NCI-H1105 treated with DMSO at 0.1 percent for 48 hours (cell line): Measurements from ENCODE around the gene ARPC5L.
A peak's percentile ranks its signal among the peaks of the same experiment; 100 is the strongest.
"Not testable (repeated sequence)": the region's sequence is repeated elsewhere in the genome, so short reads cannot be mapped to it uniquely, and the experiment has no call there.

Source experiments
- DNase-seq: peaks from one replicate; lab custom pipeline; 2025; lab: John Stamatoyannopoulos, UW

The ARPC5L gene

GRCh38 chr9:124841075-124841821 lies 20.7 kb upstream of the ARPC5L start:
- no peak for DNase-seq

DNA sequence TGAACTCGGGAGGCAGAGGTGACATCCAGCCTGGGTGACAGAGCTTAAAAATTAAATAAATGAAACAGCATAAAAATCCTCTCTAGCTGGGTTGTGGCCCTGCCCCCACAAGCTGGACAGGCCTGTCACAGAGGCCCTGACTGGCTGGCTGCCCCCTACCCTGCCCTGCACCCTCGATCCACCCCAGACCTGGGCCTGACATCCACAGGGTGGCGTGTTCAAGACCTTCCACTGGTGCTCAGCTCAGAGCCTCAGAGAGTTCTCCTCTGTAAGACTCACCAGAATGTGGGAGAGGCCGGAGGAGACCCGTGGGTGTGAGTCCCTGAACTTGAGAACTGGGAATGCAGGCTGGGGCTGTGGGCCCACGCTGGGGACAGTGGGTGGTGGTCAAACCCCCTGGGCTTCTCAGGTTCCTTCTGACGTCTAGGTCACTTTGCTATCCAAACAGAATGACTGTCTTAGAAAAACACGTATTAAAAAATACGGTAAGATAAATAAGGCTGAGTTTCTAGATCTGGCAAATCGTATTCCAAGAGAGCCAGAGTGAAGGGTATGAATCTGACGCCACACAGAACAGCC lies 18.4 kb upstream of the ARPC5L start:
- DNase-seq, result no peak

DNA sequence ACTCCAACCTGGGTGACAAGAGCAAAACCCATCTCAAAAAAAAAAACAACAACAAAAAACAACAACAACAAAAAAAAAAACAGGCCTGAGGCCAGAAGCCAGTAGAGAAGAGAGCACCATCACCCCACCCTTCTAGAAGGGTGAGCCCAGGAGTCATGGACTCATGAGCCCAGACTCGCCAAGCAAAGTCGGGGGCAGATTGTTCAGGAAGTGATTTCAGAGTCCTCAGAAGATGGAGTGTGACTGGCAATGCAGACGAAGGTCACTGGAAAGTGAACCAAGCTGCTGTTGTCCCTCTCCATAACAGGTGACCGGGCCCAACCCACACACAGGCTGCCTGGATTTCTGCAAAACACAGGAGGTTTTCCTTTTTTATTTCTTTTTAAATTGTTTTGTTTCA lies 17.6 kb upstream of the ARPC5L start:
- DNase-seq, result no peak

DNA sequence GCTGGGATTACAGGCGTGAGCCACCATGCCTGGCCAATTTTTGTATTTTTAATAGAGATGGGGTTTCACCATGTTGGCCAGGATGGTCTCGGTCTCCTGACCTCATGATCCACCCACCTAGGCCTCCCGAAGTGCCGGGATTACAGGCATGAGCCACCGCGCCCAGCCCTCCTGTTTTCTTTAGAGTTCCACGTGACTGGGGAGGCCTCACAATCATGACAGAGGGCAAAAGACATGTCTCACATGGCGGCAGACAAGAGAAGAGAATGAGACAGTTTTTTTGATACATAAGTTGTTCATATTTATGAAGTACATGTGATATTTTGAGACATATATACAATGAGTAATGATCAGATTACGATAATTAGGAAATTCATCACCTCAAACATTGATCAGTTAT lies 15.5 kb upstream of the ARPC5L start:
- DNase-seq, result not testable (repeated sequence)

DNA sequence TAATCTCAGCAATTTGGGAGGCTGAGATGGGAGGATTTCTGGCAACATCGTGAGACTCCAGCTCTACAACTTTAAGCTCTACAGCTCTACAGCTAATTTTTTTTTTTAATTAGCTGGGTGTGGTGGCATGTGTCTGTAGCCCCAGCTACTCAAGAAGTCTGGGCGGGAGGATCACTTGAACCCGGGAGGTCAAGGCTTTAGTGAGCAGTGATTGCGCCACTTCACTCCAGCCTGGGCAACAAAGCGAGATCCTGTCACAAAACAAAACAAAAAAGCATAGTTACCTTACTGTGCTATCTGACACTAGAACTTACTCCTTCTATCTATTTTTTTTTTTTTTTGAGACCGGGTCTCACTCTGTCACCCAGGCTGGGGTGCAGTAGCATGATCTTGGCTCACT lies 15.0 kb upstream of the ARPC5L start:
- no peak for DNase-seq

- no peak for DNase-seq
These were observed 12.1 kb upstream of the ARPC5L start for GRCh38 chr9:124849801-124850200.

DNA sequence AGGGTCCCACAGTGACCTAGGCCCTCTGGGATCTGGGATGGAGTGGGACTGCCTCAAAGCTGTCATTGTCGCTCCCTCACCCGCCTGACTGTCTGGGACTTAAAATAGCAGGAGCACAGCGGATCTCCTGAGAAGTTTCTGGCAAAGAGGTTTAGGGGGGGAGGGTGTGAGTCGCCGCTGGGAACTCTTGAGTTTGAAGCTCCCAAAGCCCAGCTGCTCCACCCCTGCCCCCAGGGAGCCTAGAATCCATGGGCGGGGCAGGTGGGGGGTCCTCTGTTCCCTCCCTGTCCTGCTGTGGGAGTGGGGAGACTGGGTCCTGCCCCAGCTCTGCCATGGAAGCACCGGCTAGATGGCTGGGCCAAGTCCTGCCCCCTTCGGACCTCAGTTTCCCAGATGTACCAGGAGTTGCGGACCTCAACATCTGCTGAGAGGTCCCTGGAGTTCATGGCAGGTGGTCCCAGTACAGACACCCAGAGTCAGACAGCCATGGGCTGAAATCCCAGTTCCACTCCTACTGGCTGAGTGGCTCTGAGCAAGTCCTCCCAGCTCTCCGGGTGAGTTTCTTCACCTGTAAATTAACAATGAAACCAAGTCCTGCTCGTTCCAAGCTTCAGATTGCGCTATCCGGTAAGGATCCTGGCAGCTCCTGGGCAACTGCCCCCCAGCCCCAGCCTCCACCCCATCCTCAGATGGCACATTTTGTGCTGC lies 9.7 kb upstream of the ARPC5L start:
- DNase-seq, result no peak

GRCh38 chr9:124852829-124853531 lies 8.9 kb upstream of the ARPC5L start, which contains the start of gene WDR38:
WDR38 (plus strand) TSS chr9:124853460; CDS start chr9:124853532, 72 bp downstream.
- DNase-seq, result peak; percentile 64

- DNase-seq, result no peak
These were observed 8.3 kb upstream of the ARPC5L start for GRCh38 chr9:124853605-124854143.

- no peak for DNase-seq
These were observed 7.8 kb upstream of the ARPC5L start for GRCh38 chr9:124854161-124854560.

- no peak for DNase-seq
These were observed 7.1 kb upstream of the ARPC5L start for GRCh38 chr9:124854822-124855221.

DNA sequence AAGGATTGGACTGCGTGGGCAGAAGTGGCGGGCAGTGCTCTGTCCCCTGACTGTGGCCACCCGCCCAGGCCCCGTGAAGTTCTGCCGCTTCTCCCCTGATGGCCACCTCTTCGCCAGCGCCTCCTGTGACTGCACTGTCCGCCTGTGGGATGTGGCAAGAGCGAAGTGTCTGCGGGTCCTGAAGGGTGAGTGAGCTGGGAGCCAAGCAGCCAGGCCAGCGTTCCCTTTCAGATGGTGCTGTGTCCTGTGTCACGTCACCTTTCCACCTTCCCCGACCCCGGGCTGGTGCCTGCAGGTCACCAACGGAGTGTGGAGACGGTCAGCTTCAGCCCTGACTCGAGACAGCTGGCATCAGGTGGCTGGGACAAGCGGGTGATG lies 6.4 kb upstream of the ARPC5L start:
- no peak for DNase-seq

DNA sequence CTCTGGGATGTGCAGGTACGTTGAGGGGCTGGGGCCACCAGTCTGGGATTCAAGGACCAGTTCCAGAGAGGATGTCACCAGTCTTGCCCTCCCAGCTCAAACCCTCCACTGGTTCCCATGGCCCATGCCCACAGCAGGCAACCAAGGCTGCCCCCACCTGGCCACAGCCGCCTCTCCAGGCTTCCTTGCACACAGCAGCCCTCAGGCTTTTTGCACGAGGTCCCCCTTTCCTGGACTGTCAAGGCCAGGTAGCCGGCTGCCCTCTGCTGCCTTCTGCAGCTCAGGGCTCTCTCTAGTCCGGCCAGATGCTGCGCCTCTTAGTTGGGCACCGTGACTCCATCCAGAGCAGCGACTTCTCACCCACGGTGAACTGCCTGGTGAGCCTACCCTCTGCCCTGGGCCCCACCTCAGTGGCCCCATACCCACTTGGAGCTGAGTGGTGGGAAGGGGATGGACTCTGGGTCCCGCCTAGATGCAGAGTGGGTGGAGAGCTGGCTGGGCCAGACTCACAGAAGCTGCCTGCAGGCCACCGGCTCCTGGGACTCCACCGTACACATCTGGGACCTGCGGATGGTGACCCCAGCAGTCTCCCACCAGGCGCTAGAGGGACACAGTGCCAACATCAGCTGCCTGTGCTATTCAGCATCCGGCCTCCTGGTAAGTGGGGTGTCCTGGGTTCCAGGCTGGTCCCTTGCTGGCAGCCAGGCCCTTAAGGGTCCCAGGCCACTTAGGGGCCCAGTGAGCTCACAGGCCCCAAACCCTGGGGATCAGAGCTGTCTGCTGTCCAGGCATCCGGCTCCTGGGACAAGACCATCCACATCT lies 5.8 kb upstream of the ARPC5L start:
- no peak for DNase-seq

DNA sequence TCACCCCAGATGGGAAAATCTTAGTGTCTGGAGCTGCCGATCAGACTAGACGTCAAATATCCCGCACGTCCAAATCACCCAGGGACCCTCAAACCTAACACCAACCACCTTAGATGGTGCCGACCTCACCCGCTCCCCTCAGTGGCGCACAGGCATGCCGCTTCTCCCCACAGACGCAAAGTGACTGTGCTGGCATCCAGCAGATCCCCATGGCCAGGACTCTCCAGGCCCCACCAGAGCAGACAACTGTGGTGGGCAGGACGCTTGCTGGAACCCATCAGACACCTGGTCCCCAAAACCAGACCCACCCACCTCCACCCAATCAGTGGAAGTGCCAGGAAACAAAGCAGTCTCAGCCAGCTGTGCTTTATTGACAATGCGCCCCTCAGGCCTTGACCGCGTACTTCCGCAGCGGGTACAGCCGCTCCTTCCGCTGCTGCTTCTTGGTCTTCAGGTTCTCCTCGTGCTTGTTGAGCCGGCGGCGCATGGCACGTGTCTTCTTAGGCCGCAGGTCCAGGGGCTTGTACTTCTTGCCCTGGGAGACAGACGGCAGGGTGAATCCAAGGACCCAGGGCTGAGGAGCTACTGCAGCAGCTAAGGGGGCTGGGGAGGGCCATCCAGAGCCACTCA lies 4.3 kb upstream of the ARPC5L start:
- DNase-seq, result no peak

DNA sequence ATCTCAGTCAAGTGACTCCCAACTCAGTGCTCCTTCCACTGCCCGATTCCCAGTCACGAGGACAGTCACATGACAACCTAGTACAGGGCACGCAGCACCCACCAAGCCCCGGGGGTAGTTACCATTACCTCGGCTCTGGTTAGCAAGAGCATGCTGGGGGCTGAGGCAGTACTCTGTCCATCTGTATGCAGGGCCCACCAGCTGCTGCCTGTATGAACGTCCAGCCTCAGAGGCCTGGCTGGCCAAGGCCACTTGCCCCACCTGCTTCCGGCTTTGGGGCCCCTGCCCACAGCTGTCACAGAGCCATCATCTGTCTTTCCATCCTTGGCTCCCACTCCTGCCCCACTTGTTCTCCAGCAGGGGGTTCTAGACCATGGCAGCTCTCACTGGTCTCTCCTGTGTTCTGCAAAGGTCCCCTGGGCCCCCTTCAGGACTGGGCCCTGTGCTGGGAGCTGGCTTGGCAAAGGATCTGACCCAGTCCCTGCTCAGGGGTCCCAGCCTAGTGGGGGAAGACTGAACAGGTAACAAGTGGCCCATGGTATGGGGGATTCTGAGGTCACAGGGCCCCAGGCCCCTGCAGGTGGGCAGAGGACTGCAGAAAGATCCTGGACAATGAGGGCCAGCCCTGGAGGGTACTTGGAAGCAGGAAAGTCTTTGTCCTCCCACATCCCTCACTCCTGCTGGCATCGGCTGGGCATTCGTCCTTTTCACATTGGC lies 3.4 kb upstream of the ARPC5L start:
- DNase-seq, result no peak

DNA sequence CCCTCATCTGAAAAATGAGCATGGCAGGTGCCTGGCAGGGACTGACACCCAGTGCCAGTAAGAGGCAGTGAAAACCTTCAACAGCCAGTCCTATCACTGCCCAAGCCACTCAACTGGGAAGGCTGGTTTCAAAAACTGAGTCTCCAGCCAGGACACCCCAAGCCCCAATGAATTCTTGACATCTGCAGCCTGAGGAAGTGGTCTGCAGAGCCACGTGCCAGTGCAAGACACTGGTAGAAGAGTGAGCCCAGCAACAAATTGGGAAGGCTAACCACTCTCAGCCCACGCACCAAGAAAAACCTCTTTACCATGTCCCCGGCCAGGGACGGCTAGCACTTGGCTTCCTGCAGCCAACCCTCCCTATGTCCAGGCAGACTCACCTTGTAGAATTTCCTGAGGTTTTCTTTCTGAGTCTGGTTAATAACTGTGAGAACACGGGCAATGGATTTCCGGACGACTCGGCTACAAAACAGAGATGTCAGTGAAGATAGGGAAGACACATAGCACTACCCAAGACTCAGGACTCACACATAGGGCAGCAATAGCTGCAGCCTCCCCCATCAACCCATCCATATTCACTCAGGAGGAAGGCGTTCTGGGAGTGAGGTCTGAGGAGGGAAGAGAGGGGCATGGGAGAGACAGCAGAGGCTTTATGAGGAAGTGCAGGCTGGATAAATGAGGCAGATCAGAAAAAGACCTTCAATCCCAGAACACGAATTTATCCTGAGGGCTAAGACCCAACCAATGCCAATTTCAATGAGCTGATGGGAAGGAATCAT lies 1.9 kb upstream of the ARPC5L start:
- DNase-seq, result no peak

DNA sequence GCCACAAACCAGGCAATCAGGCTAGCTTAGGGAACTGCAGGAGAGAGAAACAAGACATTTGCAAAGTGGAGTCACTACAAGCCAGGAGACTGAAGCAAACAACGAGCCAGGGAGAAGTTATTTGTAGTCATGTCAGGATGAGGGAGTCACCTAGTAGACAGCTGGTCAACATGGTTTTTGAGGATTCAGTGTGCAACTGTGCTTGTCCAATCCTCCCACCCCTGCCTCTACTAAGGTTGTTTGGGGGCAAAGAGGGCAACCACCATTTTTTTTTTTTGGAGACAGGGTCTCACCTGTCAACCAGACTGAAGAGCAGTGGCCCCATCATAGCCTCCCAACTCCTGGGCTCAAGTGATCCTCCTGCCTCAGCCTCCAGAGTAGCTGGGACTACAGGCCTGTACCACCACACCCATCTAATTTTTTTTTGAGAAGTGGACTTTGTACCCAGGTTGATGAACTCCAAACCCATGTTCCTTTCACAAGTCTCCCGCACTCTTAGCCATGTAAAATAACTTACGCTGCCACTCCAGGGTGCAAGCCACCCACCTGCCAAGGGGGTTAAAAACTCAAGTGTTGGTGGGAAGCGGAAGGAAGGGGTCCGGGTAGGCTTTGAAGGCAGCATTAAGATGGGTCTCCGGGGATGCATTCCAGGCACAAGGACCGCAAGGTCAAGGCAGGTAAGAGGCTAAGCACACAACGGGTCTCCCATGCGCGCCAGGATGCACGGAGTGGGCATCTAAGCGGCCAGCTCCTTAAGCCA lies 1.2 kb upstream of the ARPC5L start:
- no peak for DNase-seq

- no peak for DNase-seq
These were observed 1.5 kb downstream of the ARPC5L start for GRCh38 chr9:124863371-124863871.
